MM.1S (cell line): Measurements from ENCODE around the gene KCNQ1.

Experiments
- CTCF ChIP-seq: fragments of 300-600 bp; sonication (generic); IDR thresholded peaks from 2 replicates; pipeline ENCODE4 v1.5.1; 2016; ENCODE audit warnings: antibody characterized with exemption, low read length, mixed read lengths
- EZH2 ChIP-seq: fragments of 300-600 bp; sonication (generic); optimal IDR thresholded peaks from 2 replicates; pipeline ENCODE3; 2017; ENCODE audit warnings: low read depth, mild to moderate bottlenecking, antibody characterized with exemption, low read length, mixed read lengths
- EZH2phosphoT487 ChIP-seq: fragments of 300-600 bp; sonication (generic); IDR thresholded peaks from 2 replicates; pipeline ENCODE4 v1.6.1; 2018; ENCODE audit warnings: antibody characterized with exemption, low read length

GRCh38 chr11:2442589-2442988 is 2.2 kb upstream of the KCNQ1 start:
- no peak for TF ChIP-seq CTCF
- TF ChIP-seq EZH2phosphoT487 = no peak
- TF ChIP-seq EZH2 = no peak
